Panc1 (cell line): Measurements from ENCODE around the gene SPSB3. TPM values are rescaled to one million over a fixed set of nuclear protein-coding genes. Genes with fewer than 3 reads are reported as not detected.

Experiments used
- ATAC-seq: fragments of 200-7000 bp; cut with Tn5 transposase; 2 replicates; pipeline ENCODE4 v1.9.1; 2020; ENCODE audit warnings: mild to moderate bottlenecking, moderate library complexity
- BruUV-seq: library from RNA; stranded (reverse); fragments of 400-500 nt; replicated peaks from 2 replicates; lab custom pipeline; 2021; lab: Mats Ljungman, UMichigan
- CTCF ChIA-PET: fragments of 300-600 bp; sonication (Branson Sonifier 250); formaldehyde crosslinking; loops from one replicate; lab custom pipeline; 2022; ENCODE audit warnings: antibody characterized with exemption; lab: Charles Lee
- POLR2A ChIA-PET: fragments of 300-600 bp; sonication (Branson Sonifier 250); formaldehyde crosslinking; loops from one replicate; lab custom pipeline; 2022; ENCODE audit warnings: antibody characterized with exemption; lab: Charles Lee
- DNase-seq: peaks from one replicate; pipeline ENCODE4 v3.0.0-alpha.2; 2010; ENCODE audit warnings: low read depth, low spot score
- H3K27ac ChIP-seq: 2 replicates; pipeline ENCODE4 v1.5.1; 2011; ENCODE audit warnings: mild to moderate bottlenecking, low read length, inconsistent platforms
- H3K27me3 ChIP-seq: fragments of 200-500 bp; sonication (Bioruptor generic); 2 replicates; pipeline ENCODE4 v1.6.0; 2014; ENCODE audit warnings: low read length, inconsistent platforms; ENCODE audit not compliant: control insufficient read depth, insufficient read depth
- H3K36me3 ChIP-seq: fragments of 200-500 bp; sonication (Bioruptor generic); 2 replicates; pipeline ENCODE4 v1.5.1; 2014; ENCODE audit warnings: inconsistent platforms, mild to moderate bottlenecking, low read length, moderate library complexity; ENCODE audit not compliant: control insufficient read depth, insufficient read depth
- H3K4me1 ChIP-seq: 2 replicates; pipeline ENCODE4 v1.5.1; 2011; ENCODE audit warnings: inconsistent platforms, mild to moderate bottlenecking, low read length, moderate library complexity; ENCODE audit not compliant: control insufficient read depth, insufficient read depth
- H3K4me3 ChIP-seq, 2 experiments: 2 replicates each; pipeline ENCODE4 v1.5.1; 2011 to 2012; ENCODE audit warnings: low read depth in 2 of 2, low read length in 2 of 2, mild to moderate bottlenecking in 2 of 2, inconsistent platforms in 1 of 2, moderate library complexity in 1 of 2
- H3K9me3 ChIP-seq: fragments of 200-500 bp; sonication (Bioruptor generic); 2 replicates; pipeline ENCODE4 v1.5.1; 2014; ENCODE audit warnings: low read depth, mild to moderate bottlenecking, inconsistent platforms, low read length, moderate library complexity; ENCODE audit not compliant: control insufficient read depth, insufficient read depth
- POLR2AphosphoS5 ChIP-seq: IDR thresholded peaks from 2 replicates; pipeline ENCODE4 v1.6.1; 2012; ENCODE audit warnings: mild to moderate bottlenecking, low read depth, low read length, moderate library complexity
- REST ChIP-seq, 2 experiments: IDR thresholded peaks; 2 replicates each; pipeline ENCODE4 v1.6.1; 2011 to 2012; ENCODE audit warnings: low read depth in 2 of 2, control low read depth in 1 of 2, low read length in 1 of 2, mild to moderate bottlenecking in 1 of 2, moderate library complexity in 1 of 2; ENCODE audit not compliant: insufficient read depth in 1 of 2
- SIN3A ChIP-seq: IDR thresholded peaks from 2 replicates; pipeline ENCODE4 v1.6.1; 2012; ENCODE audit warnings: low read depth, mild to moderate bottlenecking, low read length, moderate library complexity, borderline replicate concordance; ENCODE audit not compliant: insufficient read depth
- TCF7L2 ChIP-seq: IDR thresholded peaks from 2 replicates; pipeline ENCODE4 v1.6.1; 2011; ENCODE audit warnings: mild to moderate bottlenecking, low read depth, low read length, inconsistent platforms
- in situ Hi-C: cut with HindIII; loops from 2 replicates; pipeline ENCODE4 v1.10.0; 2016; ENCODE audit warnings: low sequenced_read_pairs, low pct_unique_long_range_greater_than_20kb
- intact Hi-C: fragments of 100-400 bp; cut with micrococcal nuclease; formaldehyde crosslinking; loops from one replicate; pipeline ENCODE4 v1.10.0; 2022; ENCODE audit not compliant: unreplicated experiment
- total RNA-seq: library from RNA; stranded (reverse); gene quantifications from one replicate; pipeline ENCODE4 v1.2.1, GENCODE V29; 2021; ENCODE audit not compliant: unreplicated experiment
- TF ChIP-seq, protein P1 (sequence below): fragments of 450-650 bp; IDR thresholded peaks from 2 replicates; pipeline ENCODE4 v1.5.1; 2017; ENCODE audit warnings: mild to moderate bottlenecking

Gene SPSB3
- total RNA-seq, 1 experiment from 2014 or later: 23.0 TPM

DNA sequence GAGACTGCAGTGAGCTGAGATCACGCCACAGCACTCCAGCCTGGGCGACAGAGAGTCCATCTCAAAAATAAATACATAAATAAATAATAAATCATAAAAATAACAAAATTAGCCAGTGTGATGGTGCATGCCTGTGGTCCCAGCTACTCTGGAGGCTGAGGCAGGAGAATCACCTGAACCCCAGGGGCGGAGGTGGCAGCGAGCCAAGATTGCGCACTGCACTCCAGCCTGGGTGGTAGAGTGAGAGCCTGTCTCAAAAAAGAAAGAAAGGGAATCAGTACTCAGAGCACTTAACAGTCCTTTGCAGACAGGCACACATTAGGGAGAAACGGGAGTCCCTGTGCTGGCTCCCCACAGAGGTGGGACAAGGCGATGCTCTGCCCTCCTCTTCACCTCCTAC lies 51.3 kb downstream of the SPSB3 start:
- no TSS peak for BruUV-seq
- H3K4me3 ChIP-seq: no peak overlapping the region
- no peak overlapping the region for H3K27ac ChIP-seq
- H3K36me3 ChIP-seq: no peaks in the 10 kb centered on the region
- intact Hi-C loops: no loop called here
- TF ChIP-seq, protein P1, sequence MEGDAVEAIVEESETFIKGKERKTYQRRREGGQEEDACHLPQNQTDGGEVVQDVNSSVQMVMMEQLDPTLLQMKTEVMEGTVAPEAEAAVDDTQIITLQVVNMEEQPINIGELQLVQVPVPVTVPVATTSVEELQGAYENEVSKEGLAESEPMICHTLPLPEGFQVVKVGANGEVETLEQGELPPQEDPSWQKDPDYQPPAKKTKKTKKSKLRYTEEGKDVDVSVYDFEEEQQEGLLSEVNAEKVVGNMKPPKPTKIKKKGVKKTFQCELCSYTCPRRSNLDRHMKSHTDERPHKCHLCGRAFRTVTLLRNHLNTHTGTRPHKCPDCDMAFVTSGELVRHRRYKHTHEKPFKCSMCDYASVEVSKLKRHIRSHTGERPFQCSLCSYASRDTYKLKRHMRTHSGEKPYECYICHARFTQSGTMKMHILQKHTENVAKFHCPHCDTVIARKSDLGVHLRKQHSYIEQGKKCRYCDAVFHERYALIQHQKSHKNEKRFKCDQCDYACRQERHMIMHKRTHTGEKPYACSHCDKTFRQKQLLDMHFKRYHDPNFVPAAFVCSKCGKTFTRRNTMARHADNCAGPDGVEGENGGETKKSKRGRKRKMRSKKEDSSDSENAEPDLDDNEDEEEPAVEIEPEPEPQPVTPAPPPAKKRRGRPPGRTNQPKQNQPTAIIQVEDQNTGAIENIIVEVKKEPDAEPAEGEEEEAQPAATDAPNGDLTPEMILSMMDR: no peak
- TF ChIP-seq SIN3A (no peak), TCF7L2 (no peak)
- CTCF ChIA-PET: no interaction called here
- no peaks in the 10 kb centered on the region for H3K27me3 ChIP-seq
- no peak for DNase-seq
- no peaks in the 10 kb centered on the region for H3K9me3 ChIP-seq
- no peaks in the 10 kb centered on the region for H3K4me1 ChIP-seq
- peak; percentile 25; the same call in 1 of the 2 replicates for ATAC-seq
- in situ Hi-C loops: no loop called here
- POLR2A ChIA-PET: no interaction called here

DNA sequence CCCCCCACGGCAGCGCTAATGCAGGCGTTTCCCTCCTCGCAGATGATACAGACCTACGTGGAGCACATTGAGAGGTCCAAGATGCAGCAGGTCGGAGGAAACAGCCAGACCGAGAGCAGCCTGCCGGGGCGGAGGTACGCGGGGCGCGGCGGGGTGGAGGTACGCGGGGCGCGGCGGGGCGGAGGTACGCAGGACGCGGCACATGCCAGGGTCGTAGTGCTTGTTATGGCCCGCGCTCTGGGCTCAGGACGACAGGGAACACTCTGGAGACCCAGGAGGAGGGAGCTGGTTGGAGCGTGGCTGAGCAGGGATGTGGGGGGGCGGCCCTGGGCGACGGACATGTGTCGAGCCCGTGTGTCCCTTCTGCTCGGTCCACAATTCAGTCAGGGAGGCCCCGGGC lies 52.9 kb downstream of the SPSB3 start:
- TF ChIP-seq SIN3A (no peak), REST (IDR thresholded peaks at IDR 0.05; ENCODE audit: insufficient read depth in 1 of 2, low read depth in 2 of 2, low read length in 1 of 2) (no peak), POLR2AphosphoS5 (no peak), TCF7L2 (no peak)
- TF ChIP-seq, protein P1: no peak
- no peak for DNase-seq
- intact Hi-C loops (no loop called here), in situ Hi-C loops (no loop called here)
- BruUV-seq: no TSS peak
- POLR2A ChIA-PET: no interaction called here
- Histone ChIP-seq H3K36me3 (no peaks in the 10 kb centered on the region), H3K4me1 (no peaks in the 10 kb centered on the region), H3K4me3 (no peak overlapping the region), H3K27me3 (no peaks in the 10 kb centered on the region), H3K27ac (no peak overlapping the region), H3K9me3 (no peaks in the 10 kb centered on the region)
- no peak for ATAC-seq
- CTCF ChIA-PET: no interaction called here
